Cerebellar nuclear complex (tissue), 1 donor: ENCODE results near the gene SLC25A22.

Source experiments
- DNase-seq, 2 experiments: peaks; one replicate each; lab custom pipeline; 2025; lab: John Stamatoyannopoulos, UW

Gene SLC25A22

DNA sequence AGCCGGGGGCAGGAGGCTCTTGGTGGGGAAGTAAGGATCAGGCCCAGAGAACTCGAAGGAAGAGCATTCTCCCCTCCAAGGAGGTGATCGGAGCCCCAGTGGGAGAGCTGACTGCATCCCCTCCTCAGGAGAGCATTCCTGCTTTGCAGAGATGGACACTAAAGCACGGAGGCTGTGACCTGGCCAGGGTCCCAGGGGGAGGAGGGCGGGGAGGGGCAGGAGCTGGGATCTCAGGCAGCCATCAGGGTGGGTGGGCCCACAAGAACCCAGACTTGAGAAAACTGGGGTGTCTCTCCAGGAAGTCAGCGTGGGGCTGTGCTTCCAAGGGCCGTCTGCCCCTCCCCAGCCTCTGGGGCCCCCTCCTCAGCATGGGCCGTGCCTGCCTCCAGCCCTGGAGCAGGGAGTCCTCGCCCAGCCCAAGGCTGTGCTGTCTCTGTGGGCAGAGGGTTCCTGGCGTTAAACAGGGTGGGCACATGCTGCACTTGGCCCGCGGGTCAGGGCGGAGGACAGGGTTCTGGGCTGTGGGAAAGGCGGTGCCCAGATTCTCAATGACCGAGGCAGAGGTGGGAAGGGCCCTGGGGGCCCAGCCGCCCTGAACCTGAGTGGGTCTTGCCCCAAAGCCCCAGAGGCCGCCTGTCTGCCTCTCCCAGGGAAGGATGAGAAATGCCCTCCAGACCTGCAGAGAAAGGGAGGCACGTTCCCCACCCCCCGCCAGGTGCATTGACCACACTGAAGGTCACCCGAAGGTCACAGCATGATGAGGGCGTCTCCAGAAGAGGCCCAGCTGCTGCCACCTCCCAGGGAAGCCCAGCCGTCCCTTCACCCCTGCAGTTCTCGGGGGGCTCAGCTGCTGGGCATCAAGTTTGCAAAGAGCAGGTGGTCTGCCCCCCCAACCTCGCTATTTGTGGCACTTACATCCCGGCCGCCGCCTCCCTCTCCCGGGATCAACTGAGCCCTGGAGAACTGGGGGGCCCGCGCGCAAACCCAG, 8.8 kb downstream of the SLC25A22 start:
- no peak for DNase-seq

DNA sequence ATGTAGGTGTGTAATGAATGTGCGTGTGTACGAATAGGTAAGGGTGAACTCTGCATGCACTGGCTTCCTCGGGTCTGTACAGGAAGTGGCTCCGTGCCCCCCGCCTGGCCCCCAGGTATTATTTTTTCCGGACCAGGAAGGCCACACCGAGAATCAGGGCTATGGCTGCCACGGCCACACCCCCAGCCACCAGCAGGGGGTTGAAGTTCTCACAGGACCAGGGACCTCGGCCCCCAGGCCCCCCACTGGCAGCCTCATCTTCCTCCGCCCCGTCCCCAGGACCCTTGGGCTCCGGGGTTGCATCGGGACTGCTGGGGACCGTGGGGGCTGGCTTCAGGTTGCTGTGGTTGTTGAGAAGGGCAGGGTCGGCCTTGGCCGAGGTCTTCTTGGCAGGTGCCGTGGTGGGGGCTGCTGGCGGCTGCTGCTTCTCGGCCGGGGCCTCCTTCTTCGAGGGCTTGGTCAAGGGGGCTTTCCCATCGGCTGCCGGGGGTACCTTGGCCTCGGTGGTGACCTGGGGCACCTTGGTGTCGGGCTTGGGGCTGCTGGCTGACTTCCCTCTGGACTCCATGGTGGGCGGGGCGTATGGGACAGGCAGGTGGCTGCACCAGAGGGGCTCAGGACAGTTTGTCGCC, 10.0 kb downstream of the SLC25A22 start:
- DNase-seq, result no peak

DNA sequence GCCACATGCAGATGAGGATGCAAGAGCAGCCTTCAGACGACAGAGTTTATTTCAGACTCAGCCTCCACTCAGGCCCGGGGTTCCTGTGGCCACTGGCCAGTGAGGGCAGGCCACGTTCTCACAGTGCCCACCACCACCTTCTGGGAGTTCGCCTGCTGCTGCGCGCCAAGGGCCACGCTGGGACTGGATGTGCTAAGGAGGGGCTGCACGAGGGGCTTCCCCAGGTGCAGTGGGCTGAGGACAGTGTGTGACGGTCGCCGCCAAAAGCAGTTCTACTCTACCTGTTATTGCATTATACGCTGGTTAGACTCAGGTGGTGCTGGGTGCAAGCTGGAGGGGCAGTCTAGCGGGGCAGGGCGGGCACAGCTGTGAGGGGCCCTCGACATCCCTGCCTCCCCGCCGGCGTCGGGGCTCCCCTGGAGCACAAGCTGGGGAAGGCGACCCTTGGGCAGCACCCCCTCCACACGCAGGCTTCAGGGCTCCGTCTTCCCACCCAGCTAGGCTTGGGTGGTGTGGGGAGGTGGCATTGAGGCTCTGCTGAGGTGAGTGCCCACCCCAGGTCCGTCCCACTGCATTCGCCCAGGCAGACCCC, 10.9 kb downstream of the SLC25A22 start:
- no peak for DNase-seq

DNA sequence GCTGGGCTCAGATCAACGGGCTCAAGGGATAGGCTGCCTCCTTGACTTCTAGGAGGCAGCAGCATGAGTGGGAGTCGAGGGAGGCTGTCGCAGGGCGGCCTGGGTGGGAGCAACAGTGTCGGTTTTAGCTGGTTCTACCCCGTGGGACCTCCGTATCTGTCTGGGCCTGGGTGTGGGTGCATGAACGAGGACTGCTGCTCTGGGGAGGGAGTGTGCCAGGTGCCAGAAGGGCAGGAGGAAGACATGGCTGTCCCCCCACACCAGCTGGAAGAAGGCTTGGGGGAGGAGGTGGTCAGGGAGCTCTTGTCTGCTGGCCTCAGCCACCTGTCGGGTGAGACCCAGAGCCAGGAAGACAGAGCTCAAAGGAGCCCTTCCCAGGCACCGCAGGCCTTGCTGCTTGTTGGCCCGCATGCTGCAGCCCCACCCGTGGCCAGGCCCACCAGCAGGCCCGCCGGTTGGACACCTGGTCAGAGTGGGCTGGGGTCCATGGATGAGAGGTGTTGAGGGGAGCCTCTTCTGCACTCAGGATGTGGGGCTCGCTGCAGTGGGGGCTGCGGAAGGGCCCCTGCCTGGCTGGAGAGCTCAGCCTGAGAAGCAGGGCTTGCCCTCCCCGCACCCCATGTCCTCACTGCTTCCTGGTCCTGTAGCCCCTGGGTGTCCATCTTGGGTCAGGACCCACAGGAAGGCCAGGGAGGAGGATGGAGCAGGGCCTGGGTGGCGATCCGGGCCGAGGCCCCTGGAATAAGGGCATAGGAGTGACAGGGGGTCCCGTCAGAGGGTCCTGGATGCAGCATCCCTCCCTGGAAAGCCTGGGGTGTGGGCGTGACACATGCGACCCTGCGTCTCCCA, 11.6 kb downstream of the SLC25A22 start:
- no peak for DNase-seq

DNA sequence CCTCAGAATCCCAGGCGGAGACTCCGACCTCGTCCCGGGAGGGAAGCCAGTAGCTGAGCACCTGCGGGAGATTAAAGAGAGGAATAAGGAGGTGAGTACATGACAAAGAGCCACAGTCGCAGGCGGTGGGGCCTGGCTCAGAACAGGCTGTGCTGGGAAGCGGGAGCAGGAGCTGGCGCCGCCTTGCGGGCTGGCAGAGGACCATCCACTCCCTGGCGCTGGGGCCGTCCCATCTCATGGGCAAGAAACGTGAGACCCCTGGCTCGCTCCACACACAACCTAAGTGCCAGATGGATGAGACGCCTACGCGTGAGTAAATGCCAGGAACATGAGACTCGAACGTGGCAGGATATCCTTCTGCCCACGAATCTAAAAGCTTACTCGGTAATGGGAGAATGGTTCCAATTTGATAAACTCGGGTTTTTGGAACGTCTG, 14.5 kb downstream of the SLC25A22 start:
- peak; percentile 80 to 94 for DNase-seq

DNA sequence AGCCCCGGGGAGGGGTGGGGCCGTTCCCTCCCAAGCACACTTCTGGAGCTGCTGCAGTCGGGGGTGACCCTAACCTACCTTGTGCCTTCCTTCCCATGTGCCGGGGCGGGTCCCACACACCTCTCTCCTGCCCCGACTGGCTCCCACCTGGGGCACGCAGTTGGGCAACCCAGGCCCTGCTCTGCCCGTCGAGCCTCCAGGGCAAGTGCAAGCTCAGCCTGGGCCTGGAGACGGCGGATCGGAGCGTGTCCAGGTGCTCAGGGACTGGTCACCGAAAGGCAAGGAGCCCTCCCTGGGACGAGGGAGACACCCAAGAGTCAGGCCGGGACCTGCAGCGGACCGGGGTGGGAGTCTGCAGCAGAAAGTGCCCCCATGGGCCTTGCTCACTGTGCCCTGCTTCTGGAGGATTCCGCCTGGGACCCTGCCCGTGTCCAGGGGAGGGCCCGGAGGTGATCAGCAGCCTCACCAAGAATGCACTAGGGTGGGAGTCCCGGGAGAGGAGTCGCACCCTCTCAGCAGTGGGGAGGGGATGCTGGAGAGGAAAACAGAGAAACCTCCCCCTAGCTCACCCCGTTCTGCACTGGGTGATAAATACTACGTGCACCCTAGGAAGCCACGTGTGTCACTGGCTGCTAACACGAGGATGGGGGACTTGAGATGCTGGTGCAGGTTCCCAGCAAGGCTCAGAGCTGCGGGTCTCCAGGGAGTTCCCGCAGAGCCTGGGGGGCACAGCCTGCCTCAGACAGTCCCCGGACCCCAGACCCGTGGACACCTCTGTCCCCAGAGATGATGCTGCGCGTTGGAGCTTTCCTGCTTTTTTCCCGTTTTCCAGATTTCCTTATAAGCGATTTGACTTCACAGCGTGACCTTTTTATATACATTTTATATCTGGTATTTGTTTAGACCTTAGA, 15.6 kb downstream of the SLC25A22 start:
- no peak for DNase-seq

GRCh38 chr11:779955-780532, 18.0 kb downstream of the SLC25A22 start:
- DNase-seq, result no peak

DNA sequence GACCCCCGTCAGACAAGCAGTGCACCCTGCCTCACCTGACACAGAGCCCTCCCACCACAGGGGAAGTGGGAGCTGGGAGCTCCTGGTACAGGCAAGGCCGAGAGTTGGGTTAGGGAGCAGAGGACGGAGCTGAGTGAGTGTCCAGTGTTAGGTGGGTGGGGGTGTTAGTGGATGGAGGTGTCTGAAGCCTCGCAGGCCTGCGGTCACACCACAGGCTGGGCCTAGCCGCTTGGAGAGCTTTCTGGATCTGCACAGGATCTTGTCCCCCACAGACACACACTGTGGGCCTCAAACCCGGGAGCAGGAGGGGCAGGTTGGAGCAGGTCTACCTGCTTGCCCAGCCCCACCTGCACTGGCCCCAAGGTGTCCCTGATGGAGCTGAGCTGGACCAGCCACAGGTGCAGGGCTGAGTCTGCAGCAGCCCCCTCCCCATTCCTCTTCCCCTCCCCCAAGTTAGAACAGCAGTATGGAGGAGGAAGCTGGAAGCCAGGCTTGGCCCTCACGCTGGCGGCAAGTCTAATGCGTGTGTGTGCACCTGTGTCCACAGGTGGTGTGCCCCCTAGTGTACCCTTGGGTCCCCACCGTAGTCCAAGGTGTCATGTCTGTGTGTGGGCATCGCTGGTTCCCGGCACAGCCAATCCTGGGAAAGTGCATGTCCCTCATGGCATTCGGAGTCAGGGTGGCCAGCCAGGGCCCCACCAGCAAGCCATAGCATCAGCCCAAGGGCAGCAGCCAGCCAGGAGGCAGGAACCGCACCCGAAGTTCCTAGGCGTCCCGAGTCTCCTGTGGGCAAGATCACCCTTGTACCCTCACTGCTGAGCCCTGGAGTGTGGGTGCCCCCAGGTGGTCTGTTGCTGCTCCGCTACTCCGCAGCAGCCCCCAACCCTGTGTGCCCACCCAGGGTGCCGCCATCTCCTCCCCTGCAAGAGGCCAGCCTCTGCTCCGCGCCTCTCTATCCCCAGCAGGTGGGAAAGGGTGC, 18.8 kb downstream of the SLC25A22 start:
- DNase-seq, result no peak

GRCh38 chr11:777288-778255, 20.5 kb downstream of the SLC25A22 start, which contains the start of gene GATD1:
Gene GATD1 (minus strand): TSS chr11:777487. CDS start chr11:777462, 25 bp downstream.
- DNase-seq, result peak in 1 of 2 experiments; percentile 35

GRCh38 chr11:776561-777287, 21.4 kb downstream of the SLC25A22 start:
- DNase-seq, result no peak

DNA sequence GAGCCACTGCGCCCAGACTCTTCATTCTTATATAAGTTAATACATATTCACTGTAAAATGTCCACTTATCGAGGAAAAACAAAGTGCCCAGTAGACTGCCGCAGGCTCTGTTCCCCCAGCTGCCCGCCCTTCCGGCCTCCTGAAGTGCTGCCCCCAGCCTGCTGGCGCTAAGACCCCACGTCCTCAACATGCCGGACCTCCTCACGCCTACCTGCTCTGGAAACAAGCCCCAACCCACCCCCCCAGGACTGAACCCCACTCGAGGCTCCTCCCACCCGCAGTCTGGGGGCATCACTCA, 21.9 kb downstream of the SLC25A22 start:
- DNase-seq, result no peak

GRCh38 chr11:774873-775592, 23.0 kb downstream of the SLC25A22 start:
- no peak for DNase-seq

DNA sequence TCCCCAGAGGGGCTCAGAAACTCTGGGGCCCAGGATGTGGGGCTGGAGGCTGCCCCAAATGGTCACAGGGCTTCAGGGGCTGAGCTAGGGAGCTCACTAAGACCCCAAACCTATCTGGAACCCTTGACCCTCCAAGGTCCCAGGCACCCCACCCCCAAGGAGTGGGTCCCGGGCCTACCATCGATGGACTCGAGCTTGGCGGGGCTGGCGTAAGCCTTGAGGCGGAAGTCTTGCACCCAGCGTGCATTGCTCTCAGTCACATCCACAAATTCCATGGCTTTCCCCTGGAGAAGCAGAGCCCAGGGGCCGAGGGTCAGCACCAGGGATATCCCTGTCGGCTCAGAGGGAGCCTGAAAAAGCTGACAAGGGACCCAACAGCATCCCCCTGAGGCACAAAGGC, 24.3 kb downstream of the SLC25A22 start:
- no peak for DNase-seq

DNA sequence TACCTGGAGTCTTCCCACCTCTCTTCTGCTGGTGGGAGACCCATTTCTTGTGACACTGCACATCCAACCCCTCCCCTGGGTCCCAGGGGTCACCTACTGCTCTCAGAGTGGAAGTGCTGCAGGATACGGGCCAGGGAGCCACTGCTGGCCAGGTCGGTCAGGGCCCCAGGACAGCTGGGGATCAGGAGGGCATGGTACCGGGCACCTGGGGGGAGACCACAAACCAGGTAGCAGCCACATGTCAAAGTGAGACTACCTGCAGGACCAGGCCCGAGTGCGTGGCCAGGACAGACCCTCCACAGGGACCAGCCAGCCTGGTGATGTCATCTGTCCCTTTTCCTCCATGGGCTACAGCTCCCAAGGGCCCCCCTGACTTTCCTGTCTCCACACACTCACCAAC, 24.7 kb downstream of the SLC25A22 start:
- no peak for DNase-seq

DNA sequence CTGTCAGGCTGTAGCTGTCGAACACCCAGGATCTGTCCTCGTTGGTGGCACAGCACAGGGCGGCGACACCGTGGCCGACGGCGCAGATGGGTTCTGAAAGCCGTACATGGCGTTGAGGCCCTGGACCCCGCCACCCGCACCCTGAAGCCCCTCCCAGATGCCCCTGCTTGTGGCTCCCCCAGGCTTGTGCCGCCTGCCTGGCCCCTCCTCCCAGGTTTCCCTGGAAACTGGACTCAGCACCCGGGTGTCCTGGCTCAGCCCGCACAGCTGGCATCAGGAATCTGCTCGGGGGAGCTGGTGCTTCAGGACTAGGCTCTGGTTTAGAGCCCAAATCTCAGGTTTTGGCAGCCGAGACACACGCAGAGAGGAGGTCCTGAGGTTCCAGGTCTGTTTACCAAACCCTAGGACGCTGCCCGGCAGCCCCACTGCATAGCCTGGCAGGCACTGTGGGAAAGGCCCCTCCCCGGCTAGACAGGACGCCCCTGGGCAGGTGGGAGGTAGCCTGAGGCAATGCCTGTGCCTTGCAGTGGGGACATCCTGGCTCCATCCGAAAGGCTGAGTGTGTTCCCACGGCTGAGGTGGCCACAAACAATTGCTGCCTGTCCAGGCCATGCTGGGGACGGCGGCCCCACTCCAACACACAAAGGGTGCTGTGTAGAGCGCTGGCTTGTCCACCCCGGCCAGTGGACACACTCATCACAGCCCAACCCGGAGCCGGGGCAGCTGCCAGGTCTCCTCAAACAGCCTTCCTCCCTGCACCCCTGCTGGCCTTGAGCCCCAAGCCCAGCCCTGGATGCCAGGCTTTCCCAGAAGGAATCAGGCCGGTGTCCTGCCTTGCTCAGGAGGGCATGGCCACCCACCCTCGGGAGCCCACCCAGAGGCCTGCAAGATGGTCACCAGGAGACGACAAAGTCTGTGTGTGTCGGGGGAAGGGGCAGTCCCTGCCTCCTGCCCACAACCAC, 25.4 kb downstream of the SLC25A22 start:
- DNase-seq, result no peak
